Stimulated activated CD4-positive, alpha-beta T cell treated with anti-CD3 and anti-CD28 coated beads, Interleukin-4, amount 100 ng/mL, for 1 hour (primary cell): ENCODE data around the gene MPPE1.
"Not testable (repeated sequence)": the region's sequence is repeated elsewhere in the genome, so short reads cannot be mapped to it uniquely, and the experiment has no call there.

Experiments used
- DNase-seq: peaks from one replicate; pipeline ENCODE4 v3.0.0-alpha.2; 2020

MPPE1 gene

GRCh38 chr18:11882636-11883035, 25.5 kb downstream of the MPPE1 start:
- no peak for DNase-seq

GRCh38 chr18:11880586-11881304, 27.4 kb downstream of the MPPE1 start:
- DNase-seq, result no peak

- DNase-seq, result no peak
Measured at GRCh38 chr18:11877497-11878135, 30.5 kb downstream of the MPPE1 start.

- no peak for DNase-seq
Measured at GRCh38 chr18:11874676-11875075, 33.4 kb downstream of the MPPE1 start.

GRCh38 chr18:11873670-11874340, 34.3 kb downstream of the MPPE1 start:
- no peak for DNase-seq

- no peak for DNase-seq
Measured at GRCh38 chr18:11872479-11873136, 35.5 kb downstream of the MPPE1 start.

GRCh38 chr18:11871501-11871900, 36.6 kb downstream of the MPPE1 start:
- no peak for DNase-seq

- no peak for DNase-seq
Measured at GRCh38 chr18:11868230-11868629, 39.9 kb downstream of the MPPE1 start.

- no peak for DNase-seq
Measured at GRCh38 chr18:11866764-11867163, 41.4 kb downstream of the MPPE1 start.

- no peak for DNase-seq
Measured at GRCh38 chr18:11866329-11866728, 41.8 kb downstream of the MPPE1 start.

GRCh38 chr18:11865071-11865470, 43.0 kb downstream of the MPPE1 start:
- no peak for DNase-seq

GRCh38 chr18:11864471-11864870, 43.6 kb downstream of the MPPE1 start:
- no peak for DNase-seq

GRCh38 chr18:11862468-11863137, 45.5 kb downstream of the MPPE1 start:
- DNase-seq, result no peak

- no peak for DNase-seq
Measured at GRCh38 chr18:11861583-11862288, 46.4 kb downstream of the MPPE1 start.

- DNase-seq, result no peak
Measured at GRCh38 chr18:11860594-11861450, 47.3 kb downstream of the MPPE1 start.

GRCh38 chr18:11859903-11860407, 48.2 kb downstream of the MPPE1 start:
- no peak for DNase-seq

GRCh38 chr18:11859282-11859830, 48.8 kb downstream of the MPPE1 start:
- no peak for DNase-seq

GRCh38 chr18:11857177-11857887, 50.8 kb downstream of the MPPE1 start:
- no peak for DNase-seq

- not testable (repeated sequence) for DNase-seq
Measured at GRCh38 chr18:11854554-11854953, 53.6 kb downstream of the MPPE1 start.

- DNase-seq, result peak; percentile 32
Measured at GRCh38 chr18:11851806-11852337, 56.2 kb downstream of the MPPE1 start.
